Measurements from ENCODE around the gene CNPY3. TPM values are rescaled to one million over a fixed set of nuclear protein-coding genes. Genes with fewer than 3 reads are reported as not detected.

The CNPY3 gene
- total and polyA plus RNA-seq, 2 of the 13 experiments (the other 11 are each of a cell fraction or from before 2014, with no cell fraction given) = 42.3 to 60.2 TPM

GRCh38 chr6:42898891-42899361 lies 30.4 kb upstream of the CNPY3 start (continued):
- TF ChIP-seq ZBTB4 (CRISPR knock-in tag; IDR thresholded peaks at IDR 0.05; ENCODE audit: borderline replicate concordance) = no peak
- TF ChIP-seq RARG (CRISPR knock-in tag; IDR thresholded peaks at IDR 0.05; ENCODE audit: low read depth) = no peak
- peak; percentile 83 for TF ChIP-seq RAD21 (CRISPR knock-in tag; IDR thresholded peaks at IDR 0.05)
- TF ChIP-seq ZNF318 (CRISPR knock-in tag; IDR thresholded peaks at IDR 0.05) = no peak
- 0 out of 2 replicates have a peak, but pooled peaks have one; percentile 14 for TF ChIP-seq SAP130 (CRISPR knock-in tag; IDR thresholded peaks at IDR 0.05; ENCODE audit: low read depth)
- TF ChIP-seq ZNF83 (CRISPR knock-in tag; IDR thresholded peaks at IDR 0.05; ENCODE audit: borderline replicate concordance) = no peak
- 0 out of 2 replicates have a peak, but pooled peaks have one; percentile 16 for TF ChIP-seq SOX5 (CRISPR knock-in tag; IDR thresholded peaks at IDR 0.05; ENCODE audit: borderline replicate concordance)
- TF ChIP-seq STAG1 (CRISPR knock-in tag; IDR thresholded peaks at IDR 0.05) = peak; percentile 88
- no peak for TF ChIP-seq KMT2A (CRISPR knock-in tag; IDR thresholded peaks at IDR 0.05)
- TF ChIP-seq ARID5B (CRISPR knock-in tag; IDR thresholded peaks at IDR 0.05) = 0 out of 2 replicates have a peak, but pooled peaks have one; percentile 13
- TF ChIP-seq ZMAT3 (CRISPR knock-in tag; conservative IDR thresholded peaks at IDR 0.05) = no peak
- TF ChIP-seq ZSCAN29 (CRISPR knock-in tag; conservative IDR thresholded peaks at IDR 0.05) = no peak
- TF ChIP-seq ZNF337 (CRISPR knock-in tag; IDR thresholded peaks at IDR 0.05; ENCODE audit: borderline replicate concordance, low read depth) = no peak
